Measurements from ENCODE around the gene FAM181B. TPM values are rescaled to one million over a fixed set of nuclear protein-coding genes. Genes with fewer than 3 reads are reported as not detected.

The FAM181B gene
- total and polyA plus RNA-seq, 3 donors from 2014 or later, result 0.45 to 1.2 (median 1.1) TPM

DNA sequence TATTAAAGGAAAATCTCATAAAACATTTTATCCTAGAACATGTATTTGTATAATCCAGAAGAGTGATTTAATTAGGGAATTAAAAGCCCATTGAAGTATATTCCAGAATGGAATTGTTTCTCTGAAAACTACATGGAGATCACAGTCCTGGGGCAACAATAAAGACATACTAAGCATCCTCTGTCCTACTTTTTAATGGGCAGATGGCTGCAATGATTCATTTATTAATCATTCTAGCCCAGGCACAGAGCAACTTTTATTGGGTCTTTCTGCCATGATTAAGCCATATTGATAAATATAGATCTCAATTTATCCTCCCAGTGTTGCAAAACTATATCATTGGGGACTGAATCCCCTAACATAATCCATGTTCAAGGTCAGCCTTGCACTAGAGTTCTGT, 22.0 kb downstream of the FAM181B start:
- intact Hi-C loops (cut with DNase I; ENCODE audit: low total_unique reads), result no loop called here
- no peaks in the 10 kb centered on the region for H3K36me3 ChIP-seq (ENCODE audit: low read depth, missing control alignments)
- no peak for DNase-seq
- no peak overlapping the region for H3K27ac ChIP-seq
- H3K9me3 ChIP-seq, result no peaks in the 10 kb centered on the region
- TF ChIP-seq, protein P1, sequence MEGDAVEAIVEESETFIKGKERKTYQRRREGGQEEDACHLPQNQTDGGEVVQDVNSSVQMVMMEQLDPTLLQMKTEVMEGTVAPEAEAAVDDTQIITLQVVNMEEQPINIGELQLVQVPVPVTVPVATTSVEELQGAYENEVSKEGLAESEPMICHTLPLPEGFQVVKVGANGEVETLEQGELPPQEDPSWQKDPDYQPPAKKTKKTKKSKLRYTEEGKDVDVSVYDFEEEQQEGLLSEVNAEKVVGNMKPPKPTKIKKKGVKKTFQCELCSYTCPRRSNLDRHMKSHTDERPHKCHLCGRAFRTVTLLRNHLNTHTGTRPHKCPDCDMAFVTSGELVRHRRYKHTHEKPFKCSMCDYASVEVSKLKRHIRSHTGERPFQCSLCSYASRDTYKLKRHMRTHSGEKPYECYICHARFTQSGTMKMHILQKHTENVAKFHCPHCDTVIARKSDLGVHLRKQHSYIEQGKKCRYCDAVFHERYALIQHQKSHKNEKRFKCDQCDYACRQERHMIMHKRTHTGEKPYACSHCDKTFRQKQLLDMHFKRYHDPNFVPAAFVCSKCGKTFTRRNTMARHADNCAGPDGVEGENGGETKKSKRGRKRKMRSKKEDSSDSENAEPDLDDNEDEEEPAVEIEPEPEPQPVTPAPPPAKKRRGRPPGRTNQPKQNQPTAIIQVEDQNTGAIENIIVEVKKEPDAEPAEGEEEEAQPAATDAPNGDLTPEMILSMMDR (IDR thresholded peaks at IDR 0.05), result no peak
- TF ChIP-seq POLR2A (IDR thresholded peaks at IDR 0.05), result no peak
- no peak overlapping the region for H3K4me3 ChIP-seq
- no peaks in the 10 kb centered on the region for H3K4me1 ChIP-seq
- H3K27me3 ChIP-seq, result no peaks in the 10 kb centered on the region

DNA sequence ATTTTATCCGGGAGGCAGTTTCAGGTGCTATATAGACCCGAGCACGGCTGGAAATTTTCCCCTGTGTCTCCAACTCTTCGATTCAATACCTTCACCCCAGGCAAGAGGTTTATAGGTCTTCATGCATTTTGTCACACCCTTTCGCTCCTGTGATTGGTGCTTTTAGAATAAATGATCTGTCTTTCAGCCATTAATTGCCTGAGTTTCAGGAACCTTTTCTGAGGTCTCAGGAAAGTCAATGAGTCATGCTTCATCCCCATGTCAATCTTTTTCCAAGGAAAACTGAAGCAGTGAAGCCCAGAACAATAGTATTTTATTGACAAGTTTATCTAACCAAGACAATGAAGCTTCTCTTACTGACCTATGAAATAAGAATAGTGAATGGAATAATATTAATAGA, 29.9 kb downstream of the FAM181B start:
- Histone ChIP-seq H3K36me3 (ENCODE audit: low read depth, missing control alignments) (no peaks in the 10 kb centered on the region), H3K27me3 (no peaks in the 10 kb centered on the region), H3K9me3 (no peaks in the 10 kb centered on the region), H3K27ac (no peak overlapping the region), H3K4me3 (no peak overlapping the region), H3K4me1 (no peaks in the 10 kb centered on the region)
- TF ChIP-seq, protein P1 (IDR thresholded peaks at IDR 0.05), result no peak
- TF ChIP-seq POLR2A (IDR thresholded peaks at IDR 0.05), result no peak
- no peak for DNase-seq
- intact Hi-C loops (cut with DNase I; ENCODE audit: low total_unique reads), result no loop called here
- 79 to 80% methylated on average over 5 of the region's 5 CpGs for WGBS, 2 donors

DNA sequence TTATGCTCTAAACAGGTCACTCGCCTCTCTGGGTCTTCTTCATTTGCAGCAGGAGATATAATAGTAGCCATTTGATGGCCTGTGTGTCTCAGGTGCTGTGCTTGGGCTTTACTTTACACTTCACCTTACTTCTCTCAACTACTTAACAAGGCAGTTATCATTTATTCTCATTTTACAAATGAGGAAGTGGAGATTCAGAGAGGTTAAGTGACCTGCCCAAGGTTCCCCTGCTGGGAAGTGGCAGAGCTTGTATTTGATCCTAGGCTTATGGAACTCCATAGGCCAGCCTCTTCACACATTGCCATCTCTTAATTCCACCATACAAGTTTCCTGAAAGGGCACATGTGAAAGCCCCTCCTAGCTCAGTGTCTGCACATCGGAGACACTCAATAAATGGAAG, 30.4 kb downstream of the FAM181B start:
- intact Hi-C loops (cut with DNase I; ENCODE audit: low total_unique reads), result no loop called here
- TF ChIP-seq POLR2A (IDR thresholded peaks at IDR 0.05), result no peak
- TF ChIP-seq, protein P1 (IDR thresholded peaks at IDR 0.05), result no peak
- H3K27me3 ChIP-seq, result no peaks in the 10 kb centered on the region
- H3K4me1 ChIP-seq, result no peaks in the 10 kb centered on the region
- no peaks in the 10 kb centered on the region for H3K36me3 ChIP-seq (ENCODE audit: low read depth, missing control alignments)
- WGBS, 2 donors, result 81 to 95% methylated on average over 2 of the region's 2 CpGs
- no peak overlapping the region for H3K27ac ChIP-seq
- no peak for DNase-seq
- no peak overlapping the region for H3K4me3 ChIP-seq
- H3K9me3 ChIP-seq, result no peaks in the 10 kb centered on the region

DNA sequence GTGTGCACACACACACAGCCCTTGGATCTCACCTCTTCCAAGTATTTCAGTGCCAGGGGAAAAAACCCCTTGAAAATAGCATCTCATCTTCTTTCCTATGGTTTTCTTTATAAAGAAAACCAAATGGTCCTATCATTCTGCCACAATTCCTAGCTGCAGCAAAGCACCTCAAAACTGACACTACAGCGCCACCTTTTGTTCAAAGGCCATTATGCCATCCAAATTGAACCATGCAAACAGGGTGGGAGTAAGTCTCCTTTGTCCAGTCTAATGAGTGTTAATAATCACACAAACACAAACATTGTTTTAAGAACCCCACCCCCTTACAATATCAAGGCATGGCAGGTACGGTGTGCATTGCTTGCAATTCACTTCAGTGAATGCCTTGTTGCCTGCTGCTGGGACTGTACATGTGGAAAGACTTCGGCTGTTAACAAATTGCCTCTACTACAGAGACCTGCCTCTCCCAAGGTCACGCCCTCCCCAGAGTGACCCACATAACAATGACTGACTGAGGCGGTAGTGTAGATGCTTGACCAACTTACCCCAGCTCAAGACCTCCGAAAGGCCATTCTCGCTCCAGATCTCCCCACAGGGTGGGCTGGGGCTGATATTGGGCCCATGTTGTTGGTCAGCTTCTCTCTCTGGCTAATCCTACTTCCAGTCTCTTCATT, 31.7 kb downstream of the FAM181B start:
- Histone ChIP-seq H3K9me3 (no peaks in the 10 kb centered on the region), H3K27me3 (no peaks in the 10 kb centered on the region), H3K4me3 (no peak overlapping the region), H3K27ac (no peak overlapping the region), H3K36me3 (ENCODE audit: low read depth, missing control alignments) (no peaks in the 10 kb centered on the region), H3K4me1 (no peaks in the 10 kb centered on the region)
- peak; percentile 67 for DNase-seq
- 58 to 62% methylated on average over 7 of the region's 7 CpGs for WGBS, 2 donors
- no peak for TF ChIP-seq POLR2A (IDR thresholded peaks at IDR 0.05)
- TF ChIP-seq, protein P1 (IDR thresholded peaks at IDR 0.05), result peak in 2 of 3 experiments; percentile 53 to 62
- intact Hi-C loops (cut with DNase I; ENCODE audit: low total_unique reads), result no loop called here
